HepG2 (cell line): ENCODE data around the gene B3GNT9. TPM values are rescaled to one million over a fixed set of nuclear protein-coding genes. Genes with fewer than 3 reads are reported as not detected.

Experiments used
- ETV5 ChIP-seq: IDR thresholded peaks from 2 replicates; pipeline ENCODE4 v1.6.1; 2018; ENCODE audit warnings: missing biosample characterization, missing genetic modification reagents, inconsistent platforms, borderline replicate concordance
- MED13 ChIP-seq: sonication (generic); formaldehyde crosslinking; IDR thresholded peaks from 2 replicates; pipeline ENCODE4 v1.5.0; 2020; ENCODE audit warnings: missing genetic modification reagents
- RAD21 ChIP-seq: fragments of 450-650 bp; formaldehyde crosslinking; IDR thresholded peaks from 2 replicates; pipeline ENCODE4 v1.5.0; 2020; ENCODE audit warnings: mild to moderate bottlenecking
- RXRB ChIP-seq: IDR thresholded peaks from 2 replicates; pipeline ENCODE4 v1.6.1; 2016; ENCODE audit warnings: borderline replicate concordance, missing genetic modification reagents, missing compliant biosample characterization
- SIN3A ChIP-seq: IDR thresholded peaks from 2 replicates; pipeline ENCODE4 v1.6.1; 2011; ENCODE audit warnings: low read depth, mild to moderate bottlenecking, control low read depth, low read length, borderline replicate concordance
- SP140L ChIP-seq: sonication (generic); formaldehyde crosslinking; IDR thresholded peaks from 2 replicates; pipeline ENCODE4 v1.4.0; 2020; ENCODE audit warnings: missing genetic modification reagents, borderline replicate concordance
- ZBTB38 ChIP-seq: sonication (generic); formaldehyde crosslinking; IDR thresholded peaks from 2 replicates; pipeline ENCODE4 v1.5.1; 2020; ENCODE audit warnings: mild to moderate bottlenecking, missing genetic modification reagents
- ZKSCAN8 ChIP-seq: IDR thresholded peaks from 2 replicates; pipeline ENCODE4 v1.6.1; 2016; ENCODE audit warnings: borderline replicate concordance, missing genetic modification reagents, missing compliant biosample characterization
- ZNF138 ChIP-seq: sonication (generic); formaldehyde crosslinking; IDR thresholded peaks from 2 replicates; pipeline ENCODE4 v1.5.0; 2020; ENCODE audit warnings: mild to moderate bottlenecking, low read depth, missing genetic modification reagents
- ZNF232 ChIP-seq: sonication (generic); formaldehyde crosslinking; IDR thresholded peaks from 2 replicates; pipeline ENCODE4 v1.4.0; 2020; ENCODE audit warnings: missing genetic modification reagents, borderline replicate concordance
- ZNF263 ChIP-seq: sonication (generic); formaldehyde crosslinking; IDR thresholded peaks from 2 replicates; pipeline ENCODE4 v1.4.0; 2020; ENCODE audit warnings: missing genetic modification reagents
- ZNF33B ChIP-seq: sonication (generic); formaldehyde crosslinking; IDR thresholded peaks from 2 replicates; pipeline ENCODE4 v1.5.1; 2020; ENCODE audit warnings: mild to moderate bottlenecking, missing genetic modification reagents
- ZNF350 ChIP-seq: sonication (generic); formaldehyde crosslinking; IDR thresholded peaks from 2 replicates; pipeline ENCODE4 v1.4.0; 2020; ENCODE audit warnings: mild to moderate bottlenecking, low read depth, missing genetic modification reagents, borderline replicate concordance
- ZNF678 ChIP-seq: sonication (generic); formaldehyde crosslinking; IDR thresholded peaks from 2 replicates; pipeline ENCODE4 v1.4.0; 2020; ENCODE audit warnings: mild to moderate bottlenecking, missing genetic modification reagents
- ZSCAN31 ChIP-seq: sonication (generic); formaldehyde crosslinking; IDR thresholded peaks from 2 replicates; pipeline ENCODE4 v1.5.0; 2020; ENCODE audit warnings: low read depth, mild to moderate bottlenecking, missing genetic modification reagents
- ZSCAN5A ChIP-seq: sonication (generic); formaldehyde crosslinking; IDR thresholded peaks from 2 replicates; pipeline ENCODE4 v1.8.0; 2022; ENCODE audit warnings: mild to moderate bottlenecking, missing genetic modification reagents, borderline replicate concordance
- polyA plus RNA-seq, 8 experiments: library from polyadenylated mRNA; depleted of rRNA in 3 of 8; stranded (reverse) in 7 of 8; unstranded in 1 of 8; fragments of >200 nt; fragmentation: Illumina TruSeq in 4 of 8; extraction: Trizol in 4 of 8; gene quantifications; 2 replicates each; pipeline versions ENCODE4 v1.2.1 to v1.2.3, GENCODE V29; 2011 to 2016; ENCODE audit warnings: low read depth in 4 of 8, missing spikeins in 1 of 8, mixed read lengths in 1 of 8; ENCODE audit not compliant: insufficient read depth in 1 of 8
- total RNA-seq, 5 experiments: library from RNA; depleted of rRNA; stranded (reverse); fragments of >200 nt; fragmentation: Illumina TruSeq; extraction: Trizol; gene quantifications; 2 replicates each; pipeline ENCODE4 v1.2.3, GENCODE V29; 2016; ENCODE audit warnings: low read depth in 1 of 5
- TF ChIP-seq, protein P1 (sequence below): sonication (generic); formaldehyde crosslinking; IDR thresholded peaks from 2 replicates; pipeline ENCODE4 v1.5.0; 2020; ENCODE audit warnings: mild to moderate bottlenecking, missing genetic modification reagents, moderate library complexity
- TF ChIP-seq, protein P2 (sequence below): sonication (generic); formaldehyde crosslinking; IDR thresholded peaks from 2 replicates; pipeline ENCODE4 v1.4.0; 2020; ENCODE audit warnings: missing genetic modification reagents, borderline replicate concordance
- TF ChIP-seq, protein P3 (sequence below): sonication (generic); formaldehyde crosslinking; IDR thresholded peaks from 2 replicates; pipeline ENCODE4 v1.5.0; 2020; ENCODE audit warnings: missing genetic modification reagents
- TF ChIP-seq, protein P4 (sequence below): sonication (generic); formaldehyde crosslinking; IDR thresholded peaks from 2 replicates; pipeline ENCODE4 v1.4.0; 2020; ENCODE audit warnings: mild to moderate bottlenecking, missing genetic modification reagents

Gene B3GNT9
- total and polyA plus RNA-seq, 2 of the 13 experiments (the other 11 are each of a cell fraction or from before 2014, with no cell fraction given), result 1.5 to 3.1 TPM

DNA sequence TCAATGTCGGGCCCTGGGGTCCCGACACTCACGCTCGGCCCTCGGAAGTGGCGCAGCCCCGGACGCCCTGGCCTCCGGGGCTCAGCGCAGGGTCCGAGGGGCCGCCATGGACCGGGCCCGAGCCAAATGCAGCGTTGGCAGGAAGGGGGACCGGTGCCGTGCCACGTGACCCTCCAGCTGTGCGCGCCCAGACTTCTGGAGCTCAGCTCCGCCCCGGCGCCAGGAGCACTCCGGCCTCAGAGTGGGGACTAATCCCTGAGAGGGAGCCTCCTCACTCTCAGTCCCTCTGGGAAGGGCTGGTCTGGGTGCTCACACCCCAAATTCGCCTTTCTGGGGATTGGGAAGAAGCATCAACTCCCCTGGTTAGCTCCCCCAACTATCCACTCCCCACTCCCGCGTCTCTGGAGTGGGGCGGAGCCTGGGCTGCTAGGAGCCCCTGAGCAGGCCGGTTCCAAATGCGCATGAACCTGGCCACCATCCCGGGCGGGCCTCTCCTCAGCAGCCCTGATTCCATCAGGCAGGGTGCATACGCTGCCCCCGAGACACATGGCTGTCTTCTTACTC lies at the start of gene B3GNT9 (continued):
- TF ChIP-seq, protein P1, sequence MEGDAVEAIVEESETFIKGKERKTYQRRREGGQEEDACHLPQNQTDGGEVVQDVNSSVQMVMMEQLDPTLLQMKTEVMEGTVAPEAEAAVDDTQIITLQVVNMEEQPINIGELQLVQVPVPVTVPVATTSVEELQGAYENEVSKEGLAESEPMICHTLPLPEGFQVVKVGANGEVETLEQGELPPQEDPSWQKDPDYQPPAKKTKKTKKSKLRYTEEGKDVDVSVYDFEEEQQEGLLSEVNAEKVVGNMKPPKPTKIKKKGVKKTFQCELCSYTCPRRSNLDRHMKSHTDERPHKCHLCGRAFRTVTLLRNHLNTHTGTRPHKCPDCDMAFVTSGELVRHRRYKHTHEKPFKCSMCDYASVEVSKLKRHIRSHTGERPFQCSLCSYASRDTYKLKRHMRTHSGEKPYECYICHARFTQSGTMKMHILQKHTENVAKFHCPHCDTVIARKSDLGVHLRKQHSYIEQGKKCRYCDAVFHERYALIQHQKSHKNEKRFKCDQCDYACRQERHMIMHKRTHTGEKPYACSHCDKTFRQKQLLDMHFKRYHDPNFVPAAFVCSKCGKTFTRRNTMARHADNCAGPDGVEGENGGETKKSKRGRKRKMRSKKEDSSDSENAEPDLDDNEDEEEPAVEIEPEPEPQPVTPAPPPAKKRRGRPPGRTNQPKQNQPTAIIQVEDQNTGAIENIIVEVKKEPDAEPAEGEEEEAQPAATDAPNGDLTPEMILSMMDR, result peak; percentile 8; the same call in 1 of the 2 replicates
- 0 out of 2 replicates have a peak, but pooled peaks have one; percentile 25 for TF ChIP-seq ZSCAN31 (CRISPR knock-in tag)
- TF ChIP-seq, protein P2, sequence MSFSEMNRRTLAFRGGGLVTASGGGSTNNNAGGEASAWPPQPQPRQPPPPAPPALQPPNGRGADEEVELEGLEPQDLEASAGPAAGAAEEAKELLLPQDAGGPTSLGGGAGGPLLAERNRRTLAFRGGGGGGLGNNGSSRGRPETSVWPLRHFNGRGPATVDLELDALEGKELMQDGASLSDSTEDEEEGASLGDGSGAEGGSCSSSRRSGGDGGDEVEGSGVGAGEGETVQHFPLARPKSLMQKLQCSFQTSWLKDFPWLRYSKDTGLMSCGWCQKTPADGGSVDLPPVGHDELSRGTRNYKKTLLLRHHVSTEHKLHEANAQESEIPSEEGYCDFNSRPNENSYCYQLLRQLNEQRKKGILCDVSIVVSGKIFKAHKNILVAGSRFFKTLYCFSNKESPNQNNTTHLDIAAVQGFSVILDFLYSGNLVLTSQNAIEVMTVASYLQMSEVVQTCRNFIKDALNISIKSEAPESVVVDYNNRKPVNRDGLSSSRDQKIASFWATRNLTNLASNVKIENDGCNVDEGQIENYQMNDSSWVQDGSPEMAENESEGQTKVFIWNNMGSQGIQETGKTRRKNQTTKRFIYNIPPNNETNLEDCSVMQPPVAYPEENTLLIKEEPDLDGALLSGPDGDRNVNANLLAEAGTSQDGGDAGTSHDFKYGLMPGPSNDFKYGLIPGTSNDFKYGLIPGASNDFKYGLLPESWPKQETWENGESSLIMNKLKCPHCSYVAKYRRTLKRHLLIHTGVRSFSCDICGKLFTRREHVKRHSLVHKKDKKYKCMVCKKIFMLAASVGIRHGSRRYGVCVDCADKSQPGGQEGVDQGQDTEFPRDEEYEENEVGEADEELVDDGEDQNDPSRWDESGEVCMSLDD (CRISPR knock-in tag), result peak; percentile 78; the same call in 1 of the 2 replicates
- peak; percentile 54 for TF ChIP-seq ZBTB38 (CRISPR knock-in tag)
- TF ChIP-seq ZNF350 (CRISPR knock-in tag), result peak; percentile 63; the same call in 1 of the 2 replicates
- 0 out of 2 replicates have a peak, but pooled peaks have one; percentile 67 for TF ChIP-seq SIN3A
- no peak for TF ChIP-seq SP140L (CRISPR knock-in tag)
- 0 out of 2 replicates have a peak, but pooled peaks have one; percentile 15 for TF ChIP-seq ETV5 (CRISPR knock-in tag)
- TF ChIP-seq ZNF138, result peak; percentile 71; the same call in 1 of the 2 replicates
- TF ChIP-seq ZNF232 (CRISPR knock-in tag), result peak; percentile 82; the same call in 1 of the 2 replicates
- peak; percentile 99 for TF ChIP-seq ZNF263 (CRISPR knock-in tag)
- 0 out of 2 replicates have a peak, but pooled peaks have one; percentile 48 for TF ChIP-seq MED13
- TF ChIP-seq, protein P3, sequence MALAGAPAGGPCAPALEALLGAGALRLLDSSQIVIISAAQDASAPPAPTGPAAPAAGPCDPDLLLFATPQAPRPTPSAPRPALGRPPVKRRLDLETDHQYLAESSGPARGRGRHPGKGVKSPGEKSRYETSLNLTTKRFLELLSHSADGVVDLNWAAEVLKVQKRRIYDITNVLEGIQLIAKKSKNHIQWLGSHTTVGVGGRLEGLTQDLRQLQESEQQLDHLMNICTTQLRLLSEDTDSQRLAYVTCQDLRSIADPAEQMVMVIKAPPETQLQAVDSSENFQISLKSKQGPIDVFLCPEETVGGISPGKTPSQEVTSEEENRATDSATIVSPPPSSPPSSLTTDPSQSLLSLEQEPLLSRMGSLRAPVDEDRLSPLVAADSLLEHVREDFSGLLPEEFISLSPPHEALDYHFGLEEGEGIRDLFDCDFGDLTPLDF (CRISPR knock-in tag), result peak; percentile 74
- peak; percentile 37; the same call in 1 of the 2 replicates for TF ChIP-seq ZKSCAN8
- 0 out of 2 replicates have a peak, but pooled peaks have one; percentile 61 for TF ChIP-seq ZNF33B (CRISPR knock-in tag)
- TF ChIP-seq ZNF678 (CRISPR knock-in tag), result no peak
- TF ChIP-seq, protein P4, sequence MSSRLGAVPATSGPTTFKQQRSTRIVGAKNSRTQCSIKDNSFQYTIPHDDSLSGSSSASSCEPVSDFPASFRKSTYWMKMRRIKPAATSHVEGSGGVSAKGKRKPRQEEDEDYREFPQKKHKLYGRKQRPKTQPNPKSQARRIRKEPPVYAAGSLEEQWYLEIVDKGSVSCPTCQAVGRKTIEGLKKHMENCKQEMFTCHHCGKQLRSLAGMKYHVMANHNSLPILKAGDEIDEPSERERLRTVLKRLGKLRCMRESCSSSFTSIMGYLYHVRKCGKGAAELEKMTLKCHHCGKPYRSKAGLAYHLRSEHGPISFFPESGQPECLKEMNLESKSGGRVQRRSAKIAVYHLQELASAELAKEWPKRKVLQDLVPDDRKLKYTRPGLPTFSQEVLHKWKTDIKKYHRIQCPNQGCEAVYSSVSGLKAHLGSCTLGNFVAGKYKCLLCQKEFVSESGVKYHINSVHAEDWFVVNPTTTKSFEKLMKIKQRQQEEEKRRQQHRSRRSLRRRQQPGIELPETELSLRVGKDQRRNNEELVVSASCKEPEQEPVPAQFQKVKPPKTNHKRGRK (CRISPR knock-in tag), result 0 out of 2 replicates have a peak, but pooled peaks have one; percentile 39
- no peak for TF ChIP-seq ZSCAN5A
- 0 out of 2 replicates have a peak, but pooled peaks have one; percentile 15 for TF ChIP-seq RAD21 (CRISPR knock-in tag)
- no peak for TF ChIP-seq RXRB (CRISPR knock-in tag)
